KMS-11 (cell line): Measurements from ENCODE around the gene DOK7.

ENCODE experiments used
- H2AFZ ChIP-seq: fragments of 200-600 bp; sonication (generic); 2 replicates; pipeline ENCODE4 v1.6.1; 2016; ENCODE audit warnings: antibody characterized with exemption, mixed run types, low read depth
- H3K27ac ChIP-seq: fragments of 200-600 bp; sonication (generic); 2 replicates; pipeline ENCODE4 v1.6.1; 2016; ENCODE audit warnings: mild to moderate bottlenecking, mixed run types
- H3K27me3 ChIP-seq: fragments of 200-600 bp; sonication (generic); 2 replicates; pipeline ENCODE4 v1.6.1; 2017; ENCODE audit warnings: mild to moderate bottlenecking, low read depth, mixed run types, moderate library complexity; ENCODE audit not compliant: insufficient read depth
- H3K36me3 ChIP-seq: fragments of 200-600 bp; sonication (generic); 2 replicates; pipeline ENCODE4 v1.6.1; 2017; ENCODE audit warnings: mild to moderate bottlenecking, mixed run types; ENCODE audit not compliant: insufficient read depth
- H3K4me1 ChIP-seq: fragments of 200-600 bp; sonication (generic); 2 replicates; pipeline ENCODE4 v1.6.1; 2016; ENCODE audit warnings: mild to moderate bottlenecking, low read depth, mixed run types; ENCODE audit not compliant: poor library complexity, severe bottlenecking
- H3K4me2 ChIP-seq: fragments of 200-600 bp; sonication (generic); 2 replicates; pipeline ENCODE4 v1.7.0; 2016; ENCODE audit warnings: mild to moderate bottlenecking, mixed run types
- H3K4me3 ChIP-seq: fragments of 200-600 bp; sonication (generic); IDR thresholded peaks from 2 replicates; pipeline ENCODE4 v1.6.1; 2017; ENCODE audit warnings: low read depth, low read length, mixed read lengths; ENCODE audit not compliant: insufficient read depth
- H3K79me2 ChIP-seq: fragments of 200-600 bp; sonication (generic); 2 replicates; pipeline ENCODE4 v1.6.1; 2016; ENCODE audit warnings: low read depth, mixed run types; ENCODE audit not compliant: insufficient read depth
- H3K9ac ChIP-seq: fragments of 200-600 bp; sonication (generic); 2 replicates; pipeline ENCODE4 v1.6.1; 2016; ENCODE audit warnings: mild to moderate bottlenecking, mixed run types
- H4K20me1 ChIP-seq: fragments of 200-600 bp; sonication (generic); 2 replicates; pipeline ENCODE4 v1.6.1; 2016; ENCODE audit warnings: mild to moderate bottlenecking, mixed run types; ENCODE audit not compliant: insufficient read depth
- CTCF ChIP-seq: fragments of 200-600 bp; sonication (generic); conservative IDR thresholded peaks from 2 replicates; pipeline ENCODE4 v1.6.1; 2017; ENCODE audit warnings: low read depth, mild to moderate bottlenecking, antibody characterized with exemption, low read length, moderate library complexity, mixed read lengths

Gene DOK7

GRCh38 chr4:3500111-3500510 is 37.0 kb downstream of the DOK7 start:
- no peak overlapping the region for H3K9ac ChIP-seq
- no peak overlapping the region for H2AFZ ChIP-seq
- H3K36me3 ChIP-seq = no peaks in the 10 kb centered on the region
- H3K4me3 ChIP-seq = no peak overlapping the region
- H4K20me1 ChIP-seq = no peaks in the 10 kb centered on the region
- H3K4me1 ChIP-seq = no peaks in the 10 kb centered on the region
- H3K27me3 ChIP-seq = no peaks in the 10 kb centered on the region; the same call in 1 of the 2 replicates
- no peak overlapping the region for H3K27ac ChIP-seq
- TF ChIP-seq CTCF = no peak
- no peaks in the 10 kb centered on the region for H3K79me2 ChIP-seq
- H3K4me2 ChIP-seq = no peak overlapping the region

GRCh38 chr4:3500634-3501101 is 37.6 kb downstream of the DOK7 start:
- H3K4me3 ChIP-seq = no peak overlapping the region
- no peaks in the 10 kb centered on the region for H4K20me1 ChIP-seq
- no peak overlapping the region for H3K9ac ChIP-seq
- H3K27ac ChIP-seq = no peak overlapping the region
- TF ChIP-seq CTCF = no peak
- no peak overlapping the region for H3K4me2 ChIP-seq
- H3K27me3 ChIP-seq = no peaks in the 10 kb centered on the region; the same call in 1 of the 2 replicates
- H3K36me3 ChIP-seq = no peaks in the 10 kb centered on the region
- H3K79me2 ChIP-seq = no peaks in the 10 kb centered on the region
- H2AFZ ChIP-seq = no peak overlapping the region
- no peaks in the 10 kb centered on the region for H3K4me1 ChIP-seq

- Histone ChIP-seq H3K27me3 (no peaks in the 10 kb centered on the region; the same call in 1 of the 2 replicates), H2AFZ (no peak overlapping the region), H4K20me1 (no peaks in the 10 kb centered on the region)
These were observed 38.2 kb downstream of the DOK7 start for GRCh38 chr4:3501126-3501824.

GRCh38 chr4:3501825-3502425 is 38.8 kb downstream of the DOK7 start:
- no peak overlapping the region for H3K27ac ChIP-seq
- no peaks in the 10 kb centered on the region for H4K20me1 ChIP-seq
- no peaks in the 10 kb centered on the region for H3K4me1 ChIP-seq
- no peak overlapping the region for H2AFZ ChIP-seq
- H3K4me3 ChIP-seq = no peak overlapping the region
- no peaks in the 10 kb centered on the region for H3K27me3 ChIP-seq
- H3K9ac ChIP-seq = no peak overlapping the region
- no peak for TF ChIP-seq CTCF
- H3K79me2 ChIP-seq = no peaks in the 10 kb centered on the region
- H3K4me2 ChIP-seq = no peak overlapping the region
- H3K36me3 ChIP-seq = no peaks in the 10 kb centered on the region

More at GRCh38 chr4:3501126-3501824, 38.2 kb downstream of the DOK7 start:
- Histone ChIP-seq H3K9ac (no peak overlapping the region), H3K4me3 (no peak overlapping the region), H3K27ac (no peak overlapping the region), H3K4me1 (no peaks in the 10 kb centered on the region), H3K79me2 (no peaks in the 10 kb centered on the region), H3K36me3 (no peaks in the 10 kb centered on the region), H3K4me2 (no peak overlapping the region)
- TF ChIP-seq CTCF = no peak
